ENCODE results near the gene KRTAP10-1.
"Not testable (repeated sequence)": the region's sequence is repeated elsewhere in the genome, so short reads cannot be mapped to it uniquely, and the experiment has no call there.

The KRTAP10-1 gene

GRCh38 chr21:44571296-44571695 is 31.3 kb upstream of the KRTAP10-1 start:
- DNase-seq (ENCODE audit: low spot score): no peak

DNA sequence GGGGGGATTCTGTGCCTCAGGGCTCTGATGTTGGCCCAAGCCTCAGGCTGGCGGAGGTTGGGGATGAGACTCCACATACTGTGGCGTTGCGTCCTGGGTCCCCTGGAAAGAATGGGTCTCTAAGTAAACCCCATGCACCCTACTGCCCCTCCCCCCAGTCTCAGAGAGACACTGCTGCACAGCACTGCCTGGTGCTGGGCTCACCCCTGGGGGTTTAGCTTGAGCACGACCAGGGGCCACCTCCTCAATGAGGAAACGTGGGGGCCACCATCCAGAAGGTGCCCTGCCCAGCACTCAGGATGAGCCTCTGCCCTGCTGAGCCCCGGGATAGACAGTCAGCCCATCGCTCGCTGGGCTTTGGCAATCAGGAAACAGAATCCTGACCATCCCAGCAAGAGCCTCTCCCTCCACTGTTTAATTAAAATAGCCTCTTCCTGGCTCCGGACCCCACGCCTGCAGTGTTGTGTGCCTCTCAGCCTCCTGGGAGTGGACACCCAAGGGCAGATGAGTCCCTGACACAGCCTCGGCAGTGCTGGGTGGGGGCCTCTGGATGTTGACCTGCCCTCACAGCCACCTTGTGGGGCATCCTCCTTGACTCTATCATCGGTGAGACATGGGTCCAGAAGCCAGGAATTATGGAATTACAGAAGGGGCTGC is 30.0 kb upstream of the KRTAP10-1 start:
- no peak for DNase-seq (ENCODE audit: low spot score)

- no peak for DNase-seq (ENCODE audit: low spot score)
These were observed 28.9 kb upstream of the KRTAP10-1 start for GRCh38 chr21:44568667-44569556.

DNA sequence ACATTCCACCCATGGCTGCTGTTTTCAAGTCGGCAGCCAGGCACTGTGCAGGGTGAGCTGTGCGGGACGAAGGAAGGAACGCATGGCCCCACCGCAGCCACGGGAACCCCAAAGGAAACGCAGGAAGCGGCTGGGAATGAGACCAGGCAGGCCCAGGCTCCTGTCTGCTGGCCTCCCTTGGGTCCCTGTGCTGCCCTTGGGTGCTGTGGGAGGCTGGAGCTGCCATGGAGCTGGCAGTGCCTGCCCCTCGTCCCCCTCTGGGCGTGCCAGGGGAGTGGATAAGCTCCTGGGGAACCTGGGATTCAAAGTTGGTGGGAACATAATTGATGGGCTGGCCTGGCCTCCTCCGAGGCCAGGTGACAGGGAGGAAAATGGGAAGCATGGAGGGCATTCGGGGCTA is 28.3 kb upstream of the KRTAP10-1 start:
- DNase-seq (ENCODE audit: low spot score): no peak

- no peak for DNase-seq (ENCODE audit: low spot score)
These were observed 27.6 kb upstream of the KRTAP10-1 start for GRCh38 chr21:44567481-44568171.

- DNase-seq (ENCODE audit: low spot score): no peak
These were observed 26.4 kb upstream of the KRTAP10-1 start for GRCh38 chr21:44566403-44566802.

DNA sequence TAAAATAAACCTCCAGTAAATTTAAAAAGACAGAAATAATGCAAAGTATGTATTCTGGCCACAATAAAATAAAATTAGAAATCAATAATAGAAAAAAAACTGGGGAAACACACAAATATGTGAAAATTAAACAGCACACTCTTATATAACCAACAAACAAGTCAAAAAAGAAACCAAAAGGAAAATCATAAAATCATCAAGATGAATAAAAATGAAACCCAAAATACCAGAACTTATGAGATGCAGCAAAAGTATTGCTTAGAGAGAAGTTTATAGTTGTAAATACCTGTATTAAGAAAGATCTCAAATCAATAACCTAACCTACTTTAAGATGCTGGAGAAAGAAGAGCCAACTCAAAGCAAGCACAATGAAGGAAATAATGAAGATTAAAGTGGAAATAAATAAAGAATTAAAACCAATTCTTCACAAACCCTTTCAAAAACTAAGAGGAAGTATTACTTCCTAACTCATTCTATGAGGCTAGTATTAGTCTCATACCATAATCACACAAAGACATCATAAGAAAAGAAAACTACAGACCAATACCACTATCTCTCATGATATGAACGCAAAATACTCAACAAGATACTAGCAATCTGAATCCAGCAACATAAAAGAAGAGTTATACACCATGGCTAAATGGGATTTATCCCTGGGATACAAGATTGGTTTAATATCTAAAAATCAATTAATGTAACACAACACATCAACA is 25.0 kb upstream of the KRTAP10-1 start:
- no peak for DNase-seq (ENCODE audit: low spot score)

GRCh38 chr21:44564099-44564498 is 24.1 kb upstream of the KRTAP10-1 start:
- DNase-seq (ENCODE audit: low spot score): no peak

DNA sequence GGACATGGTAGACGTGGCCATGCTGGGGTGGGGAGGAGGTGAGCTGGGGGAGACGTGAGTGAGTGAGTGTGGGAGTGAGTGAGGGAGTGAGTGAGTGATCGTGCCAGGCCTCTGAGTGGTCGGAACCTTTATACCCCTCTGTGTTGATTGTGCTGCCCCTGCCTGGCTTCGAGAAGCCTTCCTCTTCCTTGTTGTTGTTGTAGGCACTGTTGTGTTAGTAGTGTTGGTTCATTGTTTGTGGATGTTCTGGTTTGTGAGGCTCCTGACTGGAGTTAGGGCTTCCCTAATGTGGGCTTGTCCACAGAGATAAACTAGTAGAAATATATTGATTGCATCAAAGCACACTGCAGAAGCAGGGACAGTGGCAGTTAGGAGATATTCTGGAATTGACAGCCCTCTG is 18.7 kb upstream of the KRTAP10-1 start, which contains the start of gene KRTAP10-3:
KRTAP10-3 (minus strand) TSS at position 101 of the 400 bp plus-strand sequence; CDS start at position 21, 80 bp downstream.
- no peak for DNase-seq (ENCODE audit: low spot score)

GRCh38 chr21:44558329-44558675 is 18.3 kb upstream of the KRTAP10-1 start:
- DNase-seq (ENCODE audit: low spot score): not testable (repeated sequence)

DNA sequence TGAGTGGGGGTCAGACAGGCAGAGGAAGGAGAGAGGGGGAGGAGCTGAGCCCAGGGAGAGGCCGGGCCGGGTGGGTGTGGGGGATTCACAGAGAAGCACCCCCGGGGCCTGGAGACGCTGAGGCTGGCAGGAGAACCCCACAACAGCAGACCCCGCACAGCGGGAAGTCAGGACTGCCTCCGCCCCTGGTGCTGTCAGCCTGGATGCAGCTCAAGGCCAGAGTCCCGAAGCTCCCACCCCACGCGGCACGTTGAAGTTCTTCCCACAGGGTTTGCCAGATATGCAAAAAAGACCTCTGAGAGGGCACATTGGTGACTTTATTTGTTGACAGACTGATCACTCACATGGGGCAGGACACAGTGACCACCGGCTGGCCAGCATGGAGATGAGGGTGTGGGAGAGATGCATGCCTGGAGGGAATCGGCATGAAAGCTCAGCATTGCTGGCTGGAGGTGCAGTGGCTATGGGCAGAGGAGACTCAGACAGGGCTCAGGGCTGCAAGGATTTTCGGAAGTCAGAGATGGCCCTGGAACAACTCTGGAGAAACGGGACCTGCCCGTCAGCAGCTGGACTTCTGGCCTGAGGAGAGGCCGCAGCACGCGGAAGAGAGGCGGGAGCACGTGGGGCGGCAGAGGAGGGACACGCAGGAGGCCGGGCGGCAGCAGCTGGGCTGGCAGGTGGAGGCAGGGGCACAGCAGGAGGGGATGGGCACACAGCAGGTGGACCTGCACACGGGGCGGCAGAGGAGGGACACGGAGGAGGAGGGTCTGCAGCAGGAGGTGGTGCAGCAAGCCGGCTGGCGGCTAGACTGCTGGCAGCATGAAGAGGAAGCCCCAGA is 17.7 kb upstream of the KRTAP10-1 start:
- no peak for DNase-seq (ENCODE audit: low spot score)

GRCh38 chr21:44556879-44557278 is 16.9 kb upstream of the KRTAP10-1 start:
- DNase-seq (ENCODE audit: low spot score): no peak

GRCh38 chr21:44555200-44555875 is 15.3 kb upstream of the KRTAP10-1 start:
- peak; percentile 38 for DNase-seq (ENCODE audit: low spot score)

GRCh38 chr21:44552681-44553080 is 12.7 kb upstream of the KRTAP10-1 start:
- no peak for DNase-seq (ENCODE audit: low spot score)

- peak; percentile 54 for DNase-seq (ENCODE audit: low spot score)
These were observed 12.1 kb upstream of the KRTAP10-1 start for GRCh38 chr21:44552136-44552535.

DNA sequence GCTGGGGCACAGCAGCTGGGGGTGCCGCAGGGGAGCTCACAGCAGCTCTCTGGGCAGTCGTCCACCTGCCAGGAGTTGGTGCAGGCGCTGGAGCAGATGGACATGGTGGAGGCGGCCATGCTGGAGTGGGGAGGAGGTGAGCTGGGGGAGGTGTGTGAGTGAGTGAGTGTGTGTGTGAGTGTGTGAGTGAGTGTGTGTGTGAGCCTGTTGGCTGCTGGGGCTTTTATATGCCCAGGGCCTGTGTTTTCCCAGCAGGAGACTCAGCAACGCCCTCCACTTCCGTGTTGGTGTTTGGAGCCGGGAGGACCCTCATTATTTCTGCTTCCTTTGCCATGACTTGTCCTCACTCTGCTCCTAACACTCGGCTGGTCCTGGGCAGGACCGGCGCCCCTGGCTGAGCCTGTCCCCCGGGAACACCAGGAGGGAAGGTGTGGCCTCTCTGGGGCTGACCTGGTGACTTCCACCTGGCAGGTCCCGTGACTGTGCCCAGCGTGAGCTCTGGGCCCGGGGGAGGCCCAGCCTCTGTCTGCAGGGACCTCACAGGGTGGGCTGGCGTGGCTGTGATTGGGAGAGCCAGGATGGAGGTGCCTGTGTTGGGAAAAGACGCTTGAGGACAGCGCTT is 11.5 kb upstream of the KRTAP10-1 start, which contains the start of gene KRTAP10-2:
KRTAP10-2 (minus strand) TSS at position 166 of the 622 bp plus-strand sequence; CDS start at position 119, 47 bp downstream.
- DNase-seq (ENCODE audit: low spot score): peak; percentile 47

DNA sequence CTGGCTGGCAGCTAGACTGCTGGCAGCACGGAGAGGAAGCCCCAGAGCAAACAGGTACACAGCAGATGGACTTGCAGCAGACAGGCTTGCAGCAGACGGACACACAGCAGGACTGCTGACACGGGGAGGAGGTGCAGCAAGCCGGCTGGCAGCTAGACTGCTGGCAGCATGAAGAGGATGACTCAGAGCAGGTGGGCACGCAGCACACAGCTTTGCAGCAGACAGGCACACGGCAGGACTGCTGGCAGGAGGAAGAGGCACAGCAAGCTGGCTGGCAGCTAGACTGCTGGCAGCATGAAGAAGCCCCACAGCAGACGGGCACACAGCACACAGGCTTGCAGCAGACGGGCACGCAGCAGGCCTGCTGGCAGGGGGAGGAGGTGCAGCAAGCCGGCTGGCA is 10.8 kb upstream of the KRTAP10-1 start:
- no peak for DNase-seq (ENCODE audit: low spot score)

- not testable (repeated sequence) for DNase-seq (ENCODE audit: low spot score)
These were observed 10.3 kb upstream of the KRTAP10-1 start for GRCh38 chr21:44550285-44550684.

DNA sequence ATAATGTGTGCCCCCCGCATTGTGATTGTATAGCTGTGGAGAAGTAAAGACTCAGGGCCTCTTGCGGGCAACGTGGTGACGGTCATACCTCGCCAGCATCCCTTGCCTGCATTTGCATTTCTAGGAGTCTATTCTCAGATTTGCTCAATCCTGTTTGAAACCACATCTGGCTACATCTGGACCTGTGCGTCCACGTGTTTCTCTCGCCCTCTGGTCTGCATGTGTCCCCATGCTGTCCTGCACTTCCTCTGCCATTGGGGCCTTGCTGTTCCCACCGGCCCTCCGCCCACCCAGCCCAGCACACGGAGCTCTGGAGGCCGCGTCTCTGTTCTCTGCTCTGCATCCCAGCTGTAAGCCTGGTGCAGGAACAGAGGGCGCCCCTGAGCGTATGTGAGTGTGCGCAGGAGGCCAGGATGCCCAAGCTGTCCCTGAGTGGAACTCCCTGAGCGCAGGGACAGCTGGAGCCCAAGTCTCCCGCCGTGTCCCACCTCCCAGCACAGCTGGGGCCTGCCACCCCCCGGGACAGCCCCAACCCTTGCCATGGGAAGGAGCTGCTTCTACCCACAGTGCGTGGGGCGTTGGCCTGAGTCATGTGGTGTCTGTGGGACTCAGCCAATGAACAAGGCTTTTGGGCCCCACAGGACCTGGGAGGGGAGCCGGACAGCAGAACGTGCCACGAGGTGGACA is 9.7 kb upstream of the KRTAP10-1 start:
- peak; percentile 37 for DNase-seq (ENCODE audit: low spot score)

Data from left forelimb (tissue), 1 donor.